ENCODE measurements around the gene KRT39.

GRCh38 chr17:41003926-41004325, 37.2 kb upstream of the KRT39 start:
- no peak for TF ChIP-seq POLR2AphosphoS5 (IDR thresholded peaks at IDR 0.05; ENCODE audit: low read depth, low read length)
- no peak for TF ChIP-seq CTCF (IDR thresholded peaks at IDR 0.05; ENCODE audit: control extremely low read depth in 1 of 3, insufficient read depth in 1 of 3, low read depth in 1 of 3, low read length in 3 of 3)
- no peak for TF ChIP-seq USF2 (IDR thresholded peaks at IDR 0.05; ENCODE audit: low read length)
- TF ChIP-seq RXRA (IDR thresholded peaks at IDR 0.05; ENCODE audit: insufficient read depth, low read depth, low read length) = no peak
- no peak for TF ChIP-seq HDAC2 (IDR thresholded peaks at IDR 0.05; ENCODE audit: borderline replicate concordance in 1 of 2, low read depth in 2 of 2, low read length in 2 of 2)
- TF ChIP-seq CBX8 (IDR thresholded peaks at IDR 0.05; ENCODE audit: borderline replicate concordance, low read depth, low read length) = no peak
- no peak for TF ChIP-seq JUND (IDR thresholded peaks at IDR 0.05; ENCODE audit: low read length)
